DMS53 (cell line): Measurements from ENCODE around the gene SLC2A11.
"Not testable (repeated sequence)": the region's sequence is repeated elsewhere in the genome, so short reads cannot be mapped to it uniquely, and the experiment has no call there.

Experiments used
- DNase-seq: peaks from one replicate; lab custom pipeline; 2025; lab: John Stamatoyannopoulos, UW

Gene SLC2A11

GRCh38 chr22:23891726-23892125, 34.1 kb downstream of the SLC2A11 start:
- DNase-seq = no peak

GRCh38 chr22:23892130-23892529, 34.5 kb downstream of the SLC2A11 start:
- DNase-seq = no peak

GRCh38 chr22:23892706-23893105, 35.0 kb downstream of the SLC2A11 start:
- DNase-seq = no peak

- no peak for DNase-seq
These were observed 35.7 kb downstream of the SLC2A11 start for GRCh38 chr22:23893121-23893944.

- peak; percentile 91 for DNase-seq
These were observed 36.5 kb downstream of the SLC2A11 start, which contains the start of gene MIF for GRCh38 chr22:23893945-23894709. Gene MIF (plus strand): TSS chr22:23894383. CDS start chr22:23894475, 92 bp downstream.

GRCh38 chr22:23894710-23895598, 37.3 kb downstream of the SLC2A11 start:
- peak; percentile 83 for DNase-seq

- no peak for DNase-seq
These were observed 38.0 kb downstream of the SLC2A11 start for GRCh38 chr22:23895599-23896144.

GRCh38 chr22:23896166-23896522, 38.5 kb downstream of the SLC2A11 start:
- no peak for DNase-seq

GRCh38 chr22:23896523-23897186, 39.0 kb downstream of the SLC2A11 start:
- no peak for DNase-seq

- no peak for DNase-seq
These were observed 39.6 kb downstream of the SLC2A11 start for GRCh38 chr22:23897320-23897719.

- DNase-seq = no peak
These were observed 40.6 kb downstream of the SLC2A11 start for GRCh38 chr22:23898006-23898974.

- DNase-seq = no peak
These were observed 41.5 kb downstream of the SLC2A11 start for GRCh38 chr22:23899042-23899745.

- not testable (repeated sequence) for DNase-seq
These were observed 42.6 kb downstream of the SLC2A11 start for GRCh38 chr22:23900227-23900626.

GRCh38 chr22:23901600-23901999, 43.9 kb downstream of the SLC2A11 start:
- no peak for DNase-seq

- no peak for DNase-seq
These were observed 45.8 kb downstream of the SLC2A11 start for GRCh38 chr22:23903328-23903971.

- no peak for DNase-seq
These were observed 47.0 kb downstream of the SLC2A11 start for GRCh38 chr22:23904573-23905254.

- no peak for DNase-seq
These were observed 49.0 kb downstream of the SLC2A11 start for GRCh38 chr22:23906641-23907040.

GRCh38 chr22:23907423-23907822, 49.7 kb downstream of the SLC2A11 start:
- DNase-seq = not testable (repeated sequence)
